Measurements from ENCODE around the gene SNRNP35.

The SNRNP35 gene

GRCh38 chr12:123465084-123465483 lies 7.1 kb downstream of the SNRNP35 start:
- TF ChIP-seq SNAI2 (CRISPR knock-in tag; IDR thresholded peaks at IDR 0.05), result no peak
- TF ChIP-seq BACH2 (CRISPR knock-in tag; IDR thresholded peaks at IDR 0.05; ENCODE audit: borderline replicate concordance), result no peak
- TF ChIP-seq ZNF70 (CRISPR knock-in tag; IDR thresholded peaks at IDR 0.05), result no peak
- TF ChIP-seq ZNF565 (CRISPR knock-in tag; conservative IDR thresholded peaks at IDR 0.05; ENCODE audit: low read depth), result no peak
- TF ChIP-seq ZC3H10 (CRISPR knock-in tag; IDR thresholded peaks at IDR 0.05), result no peak
- TF ChIP-seq CSRNP3 (CRISPR knock-in tag; IDR thresholded peaks at IDR 0.05), result no peak
- TF ChIP-seq ISL1 (CRISPR knock-in tag; IDR thresholded peaks at IDR 0.05), result no peak
- TF ChIP-seq PATZ1 (CRISPR knock-in tag; IDR thresholded peaks at IDR 0.05; ENCODE audit: borderline replicate concordance), result no peak
- TF ChIP-seq TCF4 (CRISPR knock-in tag; IDR thresholded peaks at IDR 0.05; ENCODE audit: borderline replicate concordance), result no peak
- no peak for TF ChIP-seq CREB5 (CRISPR knock-in tag; IDR thresholded peaks at IDR 0.05; ENCODE audit: low read depth)
- no peak for TF ChIP-seq ZFP30 (CRISPR knock-in tag; IDR thresholded peaks at IDR 0.05)
- TF ChIP-seq CSDC2 (CRISPR knock-in tag; IDR thresholded peaks at IDR 0.05), result no peak
- TF ChIP-seq POU6F1 (CRISPR knock-in tag; IDR thresholded peaks at IDR 0.05; ENCODE audit: borderline replicate concordance, low read depth), result no peak
- ATAC-seq, result no peak

- peak; percentile 34; the same call in 2 of the 3 replicates for ATAC-seq
- TF ChIP-seq TOX (CRISPR knock-in tag; IDR thresholded peaks at IDR 0.05; ENCODE audit: borderline replicate concordance) (no peak), SNAI2 (CRISPR knock-in tag; IDR thresholded peaks at IDR 0.05) (no peak), ZC3H10 (CRISPR knock-in tag; IDR thresholded peaks at IDR 0.05) (no peak), ESRRG (CRISPR knock-in tag; IDR thresholded peaks at IDR 0.05) (no peak), ARNTL (CRISPR knock-in tag; IDR thresholded peaks at IDR 0.05; ENCODE audit: borderline replicate concordance, low read depth) (no peak), OSR1 (CRISPR knock-in tag; IDR thresholded peaks at IDR 0.05) (no peak), CSRNP3 (CRISPR knock-in tag; IDR thresholded peaks at IDR 0.05) (no peak), CSDC2 (CRISPR knock-in tag; IDR thresholded peaks at IDR 0.05) (no peak), BACH2 (CRISPR knock-in tag; IDR thresholded peaks at IDR 0.05; ENCODE audit: borderline replicate concordance) (no peak), TCF4 (CRISPR knock-in tag; IDR thresholded peaks at IDR 0.05; ENCODE audit: borderline replicate concordance) (no peak), ZNF8 (CRISPR knock-in tag; IDR thresholded peaks at IDR 0.05) (no peak), RARB (CRISPR knock-in tag; IDR thresholded peaks at IDR 0.05) (no peak), TSHZ2 (CRISPR knock-in tag; IDR thresholded peaks at IDR 0.05) (no peak), ZFP30 (CRISPR knock-in tag; IDR thresholded peaks at IDR 0.05) (no peak)
Observed at GRCh38 chr12:123468786-123469185, 10.8 kb downstream of the SNRNP35 start.
